KG1 (cell line): ENCODE results near the gene HDAC4.

ENCODE experiments used
- DNase-seq: peaks from one replicate; lab custom pipeline; 2025; lab: John Stamatoyannopoulos, UW

The HDAC4 gene

GRCh38 chr2:239326831-239327535 lies 73.8 kb downstream of the HDAC4 start:
- no peak for DNase-seq

- no peak for DNase-seq
These were observed 76.4 kb downstream of the HDAC4 start for GRCh38 chr2:239324456-239324855.

GRCh38 chr2:239323447-239323846 lies 77.4 kb downstream of the HDAC4 start:
- DNase-seq = no peak

- DNase-seq = no peak
These were observed 78.3 kb downstream of the HDAC4 start for GRCh38 chr2:239322416-239323086.

GRCh38 chr2:239321596-239322415 lies 79.0 kb downstream of the HDAC4 start:
- no peak for DNase-seq

- no peak for DNase-seq
These were observed 81.8 kb downstream of the HDAC4 start for GRCh38 chr2:239318790-239319661.

- no peak for DNase-seq
These were observed 82.6 kb downstream of the HDAC4 start for GRCh38 chr2:239318151-239318611.

GRCh38 chr2:239316562-239317465 lies 84.0 kb downstream of the HDAC4 start:
- DNase-seq = no peak

- DNase-seq = no peak
These were observed 85.5 kb downstream of the HDAC4 start for GRCh38 chr2:239315308-239315707.

- DNase-seq = no peak
These were observed 87.0 kb downstream of the HDAC4 start for GRCh38 chr2:239313776-239314175.

- DNase-seq = no peak
These were observed 87.8 kb downstream of the HDAC4 start for GRCh38 chr2:239312741-239313667.

GRCh38 chr2:239312081-239312511 lies 88.7 kb downstream of the HDAC4 start:
- no peak for DNase-seq

- no peak for DNase-seq
These were observed 89.4 kb downstream of the HDAC4 start for GRCh38 chr2:239311132-239312040.

- DNase-seq = no peak
These were observed 90.3 kb downstream of the HDAC4 start for GRCh38 chr2:239310401-239311061.

- no peak for DNase-seq
These were observed 91.2 kb downstream of the HDAC4 start for GRCh38 chr2:239309398-239310245.

GRCh38 chr2:239308661-239309397 lies 92.0 kb downstream of the HDAC4 start:
- no peak for DNase-seq
